Measurements from ENCODE around the gene UNC80.

Gene UNC80

DNA sequence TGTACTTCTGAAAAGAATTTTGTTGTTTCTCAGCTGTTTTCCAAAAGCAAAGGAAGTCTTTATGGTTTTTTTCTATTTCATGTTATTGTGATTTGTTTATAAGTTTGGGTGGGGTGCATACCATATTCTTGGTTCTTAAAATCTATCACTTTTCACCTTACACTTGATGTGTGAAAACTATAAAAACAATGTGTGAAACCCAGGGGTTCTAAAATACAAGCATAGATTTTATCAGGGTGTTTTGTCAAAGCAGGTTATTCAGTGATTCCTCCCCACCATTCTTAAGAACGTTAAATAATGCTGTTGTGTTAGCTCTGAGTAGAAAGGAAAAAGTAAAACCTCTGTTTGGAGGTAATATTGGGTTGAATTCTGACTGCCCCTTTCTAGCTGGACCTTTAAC is 248.5 kb downstream of the UNC80 start:
- no peak overlapping the region for H3K4me3 ChIP-seq (ENCODE audit: low read depth, low read length)
- DNase-seq (ENCODE audit: low read depth) = no peak
- TF ChIP-seq, protein P1, sequence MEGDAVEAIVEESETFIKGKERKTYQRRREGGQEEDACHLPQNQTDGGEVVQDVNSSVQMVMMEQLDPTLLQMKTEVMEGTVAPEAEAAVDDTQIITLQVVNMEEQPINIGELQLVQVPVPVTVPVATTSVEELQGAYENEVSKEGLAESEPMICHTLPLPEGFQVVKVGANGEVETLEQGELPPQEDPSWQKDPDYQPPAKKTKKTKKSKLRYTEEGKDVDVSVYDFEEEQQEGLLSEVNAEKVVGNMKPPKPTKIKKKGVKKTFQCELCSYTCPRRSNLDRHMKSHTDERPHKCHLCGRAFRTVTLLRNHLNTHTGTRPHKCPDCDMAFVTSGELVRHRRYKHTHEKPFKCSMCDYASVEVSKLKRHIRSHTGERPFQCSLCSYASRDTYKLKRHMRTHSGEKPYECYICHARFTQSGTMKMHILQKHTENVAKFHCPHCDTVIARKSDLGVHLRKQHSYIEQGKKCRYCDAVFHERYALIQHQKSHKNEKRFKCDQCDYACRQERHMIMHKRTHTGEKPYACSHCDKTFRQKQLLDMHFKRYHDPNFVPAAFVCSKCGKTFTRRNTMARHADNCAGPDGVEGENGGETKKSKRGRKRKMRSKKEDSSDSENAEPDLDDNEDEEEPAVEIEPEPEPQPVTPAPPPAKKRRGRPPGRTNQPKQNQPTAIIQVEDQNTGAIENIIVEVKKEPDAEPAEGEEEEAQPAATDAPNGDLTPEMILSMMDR (IDR thresholded peaks at IDR 0.05; ENCODE audit: low read depth, low read length, missing control alignments) = no peak

DNA sequence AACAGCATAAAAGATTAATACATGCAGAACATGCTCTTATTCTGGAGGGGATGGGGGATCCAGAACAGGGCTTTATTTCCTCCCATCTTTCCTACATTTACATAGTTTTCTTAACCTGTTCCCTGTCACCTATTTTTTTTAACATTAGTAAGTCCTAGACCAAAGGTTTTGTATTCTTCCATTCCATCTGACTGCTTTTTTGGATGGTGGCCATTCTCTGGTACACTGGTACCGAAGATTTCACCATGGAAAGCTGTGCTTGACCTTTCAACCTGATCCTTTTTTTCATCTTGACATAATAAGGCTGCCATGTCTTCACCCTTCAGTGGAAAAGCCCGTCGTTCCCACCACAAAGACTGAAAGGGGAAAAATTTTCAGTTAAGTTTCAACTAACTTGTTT is 251.2 kb downstream of the UNC80 start:
- TF ChIP-seq, protein P1 (IDR thresholded peaks at IDR 0.05; ENCODE audit: low read depth, low read length, missing control alignments) = no peak
- no peak for DNase-seq (ENCODE audit: low read depth)

DNA sequence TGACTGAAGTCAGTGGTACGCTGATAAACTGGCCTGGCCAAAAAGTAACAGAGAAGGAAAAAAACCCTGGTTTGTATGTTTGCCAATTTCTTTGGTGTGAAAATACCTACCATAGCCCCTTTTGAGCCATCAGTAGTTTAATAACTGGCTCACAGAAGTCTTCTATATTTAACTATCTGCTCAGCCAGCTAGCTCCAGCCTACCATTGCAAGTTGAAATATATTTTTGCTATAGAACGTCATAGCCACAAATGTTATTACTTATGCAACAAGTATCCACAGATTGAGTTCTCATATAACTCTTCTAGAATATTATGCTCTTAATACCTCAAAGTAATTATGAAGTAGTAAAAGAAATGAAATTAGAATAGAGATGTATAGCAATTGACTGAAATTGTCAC is 256.0 kb downstream of the UNC80 start:
- no peak for DNase-seq (ENCODE audit: low read depth)
- H3K4me3 ChIP-seq (ENCODE audit: low read depth, low read length) = no peak overlapping the region
- TF ChIP-seq, protein P1 (IDR thresholded peaks at IDR 0.05; ENCODE audit: low read depth, low read length, missing control alignments) = no peak

More for the DNA sequence above, 251.2 kb downstream of the UNC80 start:
- H3K4me3 ChIP-seq (ENCODE audit: low read depth, low read length) = no peak overlapping the region

DNA sequence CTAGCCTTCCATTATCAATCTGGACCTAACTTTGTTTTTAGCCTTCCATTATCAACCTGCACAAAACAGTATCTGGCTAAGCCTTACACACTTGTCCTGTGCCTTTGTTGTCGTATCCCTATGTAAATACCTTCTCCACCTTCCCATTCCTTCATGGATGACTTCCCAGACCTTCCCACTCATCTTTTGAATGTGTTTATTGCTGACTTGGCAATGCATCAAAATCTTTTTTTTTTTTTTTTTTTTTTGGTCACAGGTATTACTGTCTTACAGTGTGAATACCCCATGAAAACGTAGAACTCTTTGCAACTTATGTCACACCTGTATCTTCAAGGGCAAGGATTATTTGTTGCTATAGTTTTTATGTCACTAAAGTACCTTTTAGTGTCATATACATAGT is 256.5 kb downstream of the UNC80 start:
- no peak for DNase-seq (ENCODE audit: low read depth)
- no peak overlapping the region for H3K4me3 ChIP-seq (ENCODE audit: low read depth, low read length)
- TF ChIP-seq, protein P1 (IDR thresholded peaks at IDR 0.05; ENCODE audit: low read depth, low read length, missing control alignments) = no peak

DNA sequence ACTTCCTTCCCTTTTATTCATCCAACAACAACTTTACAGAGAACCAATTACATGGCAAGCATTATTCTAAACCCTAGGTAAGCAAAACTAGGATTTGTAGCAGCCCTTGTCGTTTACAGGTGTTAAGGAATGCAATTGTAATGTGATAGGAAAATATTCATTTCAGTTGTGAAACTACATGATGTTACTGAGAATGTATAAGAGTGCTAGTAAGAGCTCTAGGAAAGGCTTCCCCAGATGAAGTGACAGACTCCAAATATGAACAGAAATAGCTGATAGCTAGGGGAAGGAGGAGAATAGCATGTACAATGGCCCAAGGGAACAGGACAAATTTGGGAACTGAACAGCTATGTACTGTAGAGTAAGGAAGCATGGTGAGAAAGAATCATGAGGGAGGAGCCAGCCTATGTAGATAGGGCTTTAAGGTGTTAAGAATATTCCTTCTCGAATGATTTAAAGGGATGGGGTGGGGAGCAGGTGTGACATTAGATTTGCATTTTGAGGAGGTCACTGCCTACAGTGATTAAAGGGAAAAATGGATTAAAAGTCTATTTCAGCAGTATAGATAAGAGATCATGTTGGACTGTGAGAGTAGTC is 262.6 kb downstream of the UNC80 start:
- no peak for DNase-seq (ENCODE audit: low read depth)
- TF ChIP-seq, protein P1 (IDR thresholded peaks at IDR 0.05; ENCODE audit: low read depth, low read length, missing control alignments) = no peak
- H3K4me3 ChIP-seq (ENCODE audit: low read depth, low read length) = no peak overlapping the region

DNA sequence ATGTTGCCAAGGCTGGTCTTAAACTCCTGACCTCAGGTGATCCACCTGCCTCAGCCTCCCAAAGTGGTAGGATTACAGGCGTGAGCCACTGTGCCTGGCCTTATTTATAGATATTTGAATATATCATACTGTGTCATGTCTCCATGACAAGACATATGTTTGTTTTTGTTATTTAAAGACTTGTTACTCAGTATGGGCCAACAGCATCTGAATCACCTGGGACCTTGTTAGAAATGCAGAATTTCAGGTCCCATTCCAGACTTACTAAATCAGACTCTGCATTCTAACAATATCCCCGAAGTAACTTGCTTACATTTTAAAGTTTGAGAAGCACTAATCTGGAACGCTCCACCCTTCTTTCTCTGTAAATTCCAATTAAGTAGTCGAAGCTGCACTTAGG is 264.0 kb downstream of the UNC80 start:
- no peak overlapping the region for H3K4me3 ChIP-seq (ENCODE audit: low read depth, low read length)
- no peak for DNase-seq (ENCODE audit: low read depth)
- TF ChIP-seq, protein P1 (IDR thresholded peaks at IDR 0.05; ENCODE audit: low read depth, low read length, missing control alignments) = no peak

DNA sequence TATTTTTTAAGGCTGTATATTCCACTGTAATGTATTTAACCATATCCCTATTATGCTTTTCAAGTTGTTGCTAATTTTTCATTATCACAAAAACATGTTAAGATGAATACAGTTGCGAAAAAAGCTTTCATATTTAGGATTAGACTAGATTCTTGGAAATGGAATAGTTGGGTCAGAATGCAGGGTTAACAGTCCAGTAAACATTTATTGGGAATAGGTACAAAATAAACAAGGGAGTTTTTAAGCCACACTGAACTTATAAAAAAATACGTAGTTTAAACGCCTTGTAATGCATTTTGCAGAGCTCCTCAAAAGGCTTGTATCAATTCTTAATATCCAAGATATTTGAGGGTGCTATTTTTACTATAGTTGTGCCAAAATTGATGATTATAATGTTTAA is 266.4 kb downstream of the UNC80 start:
- no peak for DNase-seq (ENCODE audit: low read depth)
- H3K4me3 ChIP-seq (ENCODE audit: low read depth, low read length) = no peak overlapping the region
- TF ChIP-seq, protein P1 (IDR thresholded peaks at IDR 0.05; ENCODE audit: low read depth, low read length, missing control alignments) = no peak

Measured in GM12864 (cell line).